Amniotic epithelial cell (primary cell): Measurements from ENCODE around the gene FRMD1.

Experiments
- DNase-seq: peaks from one replicate; pipeline ENCODE4 v3.0.0-alpha.2; 2010; ENCODE audit warnings: low read depth

The FRMD1 gene

GRCh38 chr6:168027521-168027920, 51.5 kb downstream of the FRMD1 start:
- DNase-seq: no peak

- DNase-seq: no peak
Observed at GRCh38 chr6:168026925-168027324, 52.1 kb downstream of the FRMD1 start.

- no peak for DNase-seq
Observed at GRCh38 chr6:168025831-168026710, 52.9 kb downstream of the FRMD1 start.

- DNase-seq: no peak
Observed at GRCh38 chr6:168024951-168025510, 54.0 kb downstream of the FRMD1 start.

GRCh38 chr6:168022488-168023321, 56.3 kb downstream of the FRMD1 start:
- no peak for DNase-seq

- peak; percentile 28 for DNase-seq
Observed at GRCh38 chr6:168021581-168021980, 57.4 kb downstream of the FRMD1 start.

- DNase-seq: no peak
Observed at GRCh38 chr6:168020242-168020641, 58.8 kb downstream of the FRMD1 start.

GRCh38 chr6:168018664-168019063, 60.3 kb downstream of the FRMD1 start:
- no peak for DNase-seq

- no peak for DNase-seq
Observed at GRCh38 chr6:168017629-168018028, 61.4 kb downstream of the FRMD1 start.

GRCh38 chr6:168016721-168017525, 62.1 kb downstream of the FRMD1 start:
- DNase-seq: no peak

- no peak for DNase-seq
Observed at GRCh38 chr6:168016176-168016620, 62.8 kb downstream of the FRMD1 start.

GRCh38 chr6:168015482-168016175, 63.4 kb downstream of the FRMD1 start:
- no peak for DNase-seq

GRCh38 chr6:168015009-168015408, 64.0 kb downstream of the FRMD1 start:
- DNase-seq: no peak

GRCh38 chr6:168014428-168014827, 64.6 kb downstream of the FRMD1 start:
- DNase-seq: no peak

GRCh38 chr6:168013250-168013915, 65.6 kb downstream of the FRMD1 start:
- DNase-seq: no peak

- no peak for DNase-seq
Observed at GRCh38 chr6:168012431-168013249, 66.4 kb downstream of the FRMD1 start.

GRCh38 chr6:168011291-168011690, 67.7 kb downstream of the FRMD1 start:
- no peak for DNase-seq

- DNase-seq: no peak
Observed at GRCh38 chr6:168009331-168009730, 69.7 kb downstream of the FRMD1 start.

GRCh38 chr6:168007592-168008338, 71.2 kb downstream of the FRMD1 start:
- peak; percentile 100 for DNase-seq
